ENCODE results near the gene CARMIL3.

CARMIL3 gene

GRCh38 chr14:24063263-24063836 lies 11.5 kb downstream of the CARMIL3 start:
- Histone ChIP-seq H3K4me1 (ENCODE audit: low read length) (no peaks in the 10 kb centered on the region), H3K36me3 (replicated peaks; ENCODE audit: insufficient read depth, low read length) (no peaks in the 10 kb centered on the region), H3K4me3 (ENCODE audit: low read length) (no peak overlapping the region), H3K27ac (ENCODE audit: low read length) (no peak overlapping the region), H3K79me2 (ENCODE audit: low read length) (no peaks in the 10 kb centered on the region), H4K20me1 (ENCODE audit: insufficient read depth, low read length) (no peaks in the 10 kb centered on the region), H3K4me2 (ENCODE audit: low read depth, low read length) (no peak overlapping the region), H2AFZ (ENCODE audit: low read length) (no peak overlapping the region), H3K9me2 (replicated peaks; ENCODE audit: insufficient read depth, low read length) (no peaks in the 10 kb centered on the region), H3K27me3 (replicated peaks; ENCODE audit: insufficient read depth, low read length) (no peaks in the 10 kb centered on the region), H3K9me3 (replicated peaks; ENCODE audit: insufficient read depth, low read length) (no peaks in the 10 kb centered on the region), H3F3A (ENCODE audit: insufficient read depth, low read length) (no peaks in the 10 kb centered on the region), H3K9ac (ENCODE audit: low read length) (no peak overlapping the region)
- no peak for TF ChIP-seq CTCF (IDR thresholded peaks at IDR 0.05; ENCODE audit: low read length)
- no peak for TF ChIP-seq EZH2 (optimal IDR thresholded peaks at IDR 0.05; ENCODE audit: low read depth, low read length)
- TF ChIP-seq EZH2phosphoT487 (IDR thresholded peaks at IDR 0.05; ENCODE audit: low read length), result no peak
- DNase-seq, result no peak

DNA sequence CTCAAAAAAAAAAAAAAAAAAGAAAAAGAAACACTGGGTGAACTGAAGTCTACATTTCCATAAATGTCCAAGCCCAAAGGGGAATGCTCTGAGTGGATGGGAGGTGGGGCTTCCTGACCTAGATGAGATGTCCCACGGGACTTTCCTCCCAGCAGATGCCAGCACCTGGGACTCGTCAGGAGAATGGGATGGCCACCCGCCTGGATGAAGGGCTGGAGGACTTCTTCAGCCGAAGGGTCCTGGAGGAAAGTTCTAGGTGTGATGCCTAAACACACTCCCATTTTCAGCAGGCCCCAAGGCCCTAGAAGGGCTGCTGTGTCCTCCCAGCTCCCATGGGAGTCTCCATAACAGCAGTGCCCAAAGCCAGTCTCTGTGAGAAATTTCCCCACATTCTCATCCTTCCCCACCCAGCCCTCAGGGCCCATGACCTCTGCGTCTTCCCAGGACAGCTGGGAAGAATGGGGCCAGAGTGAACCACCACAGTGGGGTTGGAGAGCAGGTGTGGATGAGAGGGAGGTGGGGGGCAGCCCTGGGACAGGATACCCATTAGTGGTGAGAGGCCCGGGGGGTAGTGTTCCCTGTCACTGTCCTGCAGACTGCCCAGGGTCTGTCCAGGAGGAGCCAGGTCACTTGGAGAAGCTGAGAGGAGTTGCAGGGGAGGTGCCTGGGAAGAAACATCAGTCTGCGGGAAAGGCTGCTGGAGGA lies 12.4 kb downstream of the CARMIL3 start:
- Histone ChIP-seq H4K20me1 (ENCODE audit: insufficient read depth, low read length) (no peaks in the 10 kb centered on the region), H3K4me2 (ENCODE audit: low read depth, low read length) (no peak overlapping the region), H3K9me2 (replicated peaks; ENCODE audit: insufficient read depth, low read length) (no peaks in the 10 kb centered on the region), H3F3A (ENCODE audit: insufficient read depth, low read length) (no peaks in the 10 kb centered on the region), H3K9me3 (replicated peaks; ENCODE audit: insufficient read depth, low read length) (no peaks in the 10 kb centered on the region), H3K36me3 (replicated peaks; ENCODE audit: insufficient read depth, low read length) (no peaks in the 10 kb centered on the region), H3K79me2 (ENCODE audit: low read length) (no peaks in the 10 kb centered on the region), H3K4me1 (ENCODE audit: low read length) (no peaks in the 10 kb centered on the region), H3K4me3 (ENCODE audit: low read length) (no peak overlapping the region), H3K9ac (ENCODE audit: low read length) (no peak overlapping the region), H3K27me3 (replicated peaks; ENCODE audit: insufficient read depth, low read length) (no peaks in the 10 kb centered on the region), H3K27ac (ENCODE audit: low read length) (no peak overlapping the region), H2AFZ (ENCODE audit: low read length) (no peak overlapping the region)
- no peak for DNase-seq
- no peak for TF ChIP-seq EZH2 (optimal IDR thresholded peaks at IDR 0.05; ENCODE audit: low read depth, low read length)
- TF ChIP-seq EZH2phosphoT487 (IDR thresholded peaks at IDR 0.05; ENCODE audit: low read length), result no peak
- TF ChIP-seq CTCF (IDR thresholded peaks at IDR 0.05; ENCODE audit: low read length), result no peak

- H3K27me3 ChIP-seq (replicated peaks; ENCODE audit: insufficient read depth, low read length), result no peaks in the 10 kb centered on the region
- no peak overlapping the region for H3K4me2 ChIP-seq (ENCODE audit: low read depth, low read length)
- no peaks in the 10 kb centered on the region for H3K9me2 ChIP-seq (replicated peaks; ENCODE audit: insufficient read depth, low read length)
- H3K9ac ChIP-seq (ENCODE audit: low read length), result no peak overlapping the region
- no peak overlapping the region for H3K4me3 ChIP-seq (ENCODE audit: low read length)
- H3K4me1 ChIP-seq (ENCODE audit: low read length), result no peaks in the 10 kb centered on the region
- no peak for TF ChIP-seq EZH2 (optimal IDR thresholded peaks at IDR 0.05; ENCODE audit: low read depth, low read length)
- no peak for TF ChIP-seq EZH2phosphoT487 (IDR thresholded peaks at IDR 0.05; ENCODE audit: low read length)
- no peak for TF ChIP-seq CTCF (IDR thresholded peaks at IDR 0.05; ENCODE audit: low read length)
- no peak overlapping the region for H3K27ac ChIP-seq (ENCODE audit: low read length)
- H3K79me2 ChIP-seq (ENCODE audit: low read length), result no peaks in the 10 kb centered on the region
- H2AFZ ChIP-seq (ENCODE audit: low read length), result no peak overlapping the region
- H3K36me3 ChIP-seq (replicated peaks; ENCODE audit: insufficient read depth, low read length), result no peaks in the 10 kb centered on the region
- H3F3A ChIP-seq (ENCODE audit: insufficient read depth, low read length), result no peaks in the 10 kb centered on the region
- no peaks in the 10 kb centered on the region for H4K20me1 ChIP-seq (ENCODE audit: insufficient read depth, low read length)
- no peak for DNase-seq
- H3K9me3 ChIP-seq (replicated peaks; ENCODE audit: insufficient read depth, low read length), result no peaks in the 10 kb centered on the region
Observed at GRCh38 chr14:24064856-24065255, 13.0 kb downstream of the CARMIL3 start.
